D721Med (cell line): Measurements from ENCODE around the gene ARIH2.

ENCODE experiments used
- DNase-seq: peaks from one replicate; pipeline ENCODE4 v3.0.0; 2011; ENCODE audit warnings: low spot score; ENCODE audit not compliant: insufficient read length
- FAIRE-seq: peaks from 2 replicates; lab custom pipeline; 2011; peaks lifted over from hg19 to GRCh38; lab: Jason Lieb, UNC
- CTCF ChIP-seq: IDR thresholded peaks from 2 replicates; pipeline ENCODE4 v1.5.1; 2012; ENCODE audit warnings: mild to moderate bottlenecking, control low read depth; ENCODE audit not compliant: insufficient read depth; ENCODE audit errors: missing control alignments

The ARIH2 gene

GRCh38 chr3:48957006-48957705, 38.5 kb downstream of the ARIH2 start:
- TF ChIP-seq CTCF: no peak
- FAIRE-seq (no peak), DNase-seq (no peak)

DNA sequence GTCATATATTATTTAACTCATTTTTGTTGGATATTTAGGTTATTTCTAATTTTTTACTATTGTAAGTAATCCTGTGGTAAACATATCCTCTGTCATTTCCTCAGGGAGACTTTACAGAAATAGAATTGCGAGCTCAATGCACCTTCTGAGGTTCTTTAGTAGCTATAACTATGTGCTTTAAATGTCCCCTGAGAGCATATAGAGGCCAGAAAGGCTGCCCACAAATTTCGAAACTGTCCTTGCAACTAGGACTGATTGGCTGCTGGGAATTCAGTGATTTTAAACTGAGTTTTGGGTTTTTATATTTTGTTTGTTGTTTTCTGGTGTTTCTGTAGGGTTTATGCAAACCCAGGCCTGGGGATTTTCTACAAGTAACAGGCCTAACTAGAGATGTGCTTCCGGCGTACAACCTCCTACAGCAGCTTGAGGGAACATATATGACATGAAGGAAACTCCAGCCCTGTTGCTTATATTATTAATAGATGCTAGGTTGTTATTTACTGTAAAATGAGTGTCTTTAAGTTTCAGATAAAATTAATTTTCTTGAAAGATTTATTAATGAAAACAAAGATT, 42.3 kb downstream of the ARIH2 start:
- no peak for FAIRE-seq
- no peak for TF ChIP-seq CTCF
- no peak for DNase-seq

GRCh38 chr3:48962340-48962739, 43.7 kb downstream of the ARIH2 start:
- no peak for TF ChIP-seq CTCF
- FAIRE-seq (no peak), DNase-seq (no peak)

GRCh38 chr3:48962939-48963338, 44.3 kb downstream of the ARIH2 start:
- no peak for FAIRE-seq
- DNase-seq: no peak
- no peak for TF ChIP-seq CTCF

GRCh38 chr3:48963591-48963990, 44.9 kb downstream of the ARIH2 start:
- DNase-seq (no peak), FAIRE-seq (no peak)
- TF ChIP-seq CTCF: no peak

DNA sequence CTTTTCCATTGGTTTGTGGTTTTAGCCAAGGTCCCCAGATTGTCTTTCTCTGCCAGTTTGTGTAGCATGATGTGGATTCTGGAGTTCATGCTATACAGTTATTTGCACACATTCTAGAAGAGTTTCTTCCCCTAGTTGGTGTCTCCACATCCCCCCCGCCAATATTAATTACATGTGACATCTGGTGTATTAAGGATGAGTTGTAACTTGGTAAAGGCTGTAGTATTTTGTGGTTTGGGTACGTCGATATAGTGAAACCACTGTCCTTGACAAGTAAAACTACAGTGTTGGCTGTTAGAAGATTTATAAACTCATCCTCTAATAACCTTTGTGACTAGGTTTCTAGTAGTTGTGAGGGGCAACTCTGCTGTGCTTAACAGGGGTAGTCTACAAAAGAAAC, 47.7 kb downstream of the ARIH2 start:
- no peak for DNase-seq
- FAIRE-seq: no peak
- no peak for TF ChIP-seq CTCF

- FAIRE-seq (no peak), DNase-seq (no peak)
Measured at GRCh38 chr3:48966876-48967361, 48.3 kb downstream of the ARIH2 start.

More at GRCh38 chr3:48966876-48967361, 48.3 kb downstream of the ARIH2 start:
- TF ChIP-seq CTCF: no peak
